GM23248 (cell line): ENCODE results near the gene FAM177A1. TPM values are rescaled to one million over a fixed set of nuclear protein-coding genes. Genes with fewer than 3 reads are reported as not detected.

ENCODE experiments used
- DNase-seq: peaks from one replicate; pipeline ENCODE4 v3.0.0-alpha.2; 2015
- H2AFZ ChIP-seq: fragments of 200-600 bp; sonication (generic); 2 replicates; pipeline ENCODE4 v1.6.1; 2016; ENCODE audit warnings: antibody characterized with exemption
- H3F3A ChIP-seq: fragments of 200-600 bp; sonication (generic); 2 replicates; pipeline ENCODE4 v1.6.1; 2016; ENCODE audit warnings: mild to moderate bottlenecking, antibody characterized with exemption, mixed run types; ENCODE audit not compliant: insufficient read depth
- H3K27ac ChIP-seq: fragments of 200-600 bp; sonication (generic); 2 replicates; pipeline ENCODE4 v1.5.1; 2016; ENCODE audit warnings: mild to moderate bottlenecking
- H3K27me3 ChIP-seq: fragments of 200-600 bp; sonication (generic); replicated peaks from 2 replicates; pipeline ENCODE4 v1.6.1; 2016; ENCODE audit warnings: mild to moderate bottlenecking; ENCODE audit not compliant: insufficient read depth
- H3K36me3 ChIP-seq: fragments of 200-600 bp; sonication (generic); 2 replicates; pipeline ENCODE4 v1.6.1; 2016; ENCODE audit warnings: low read depth, mild to moderate bottlenecking
- H3K4me1 ChIP-seq: fragments of 200-600 bp; sonication (generic); 2 replicates; pipeline ENCODE4 v1.6.1; 2016; ENCODE audit warnings: mild to moderate bottlenecking; ENCODE audit not compliant: insufficient read depth
- H3K4me2 ChIP-seq: fragments of 200-600 bp; sonication (generic); one replicate; pipeline ENCODE4 v1.6.1; 2016; ENCODE audit warnings: mild to moderate bottlenecking; ENCODE audit not compliant: unreplicated experiment
- H3K4me3 ChIP-seq: fragments of 200-600 bp; sonication (generic); 2 replicates; pipeline ENCODE4 v1.5.1; 2016; ENCODE audit warnings: mild to moderate bottlenecking
- H3K79me2 ChIP-seq: fragments of 200-600 bp; sonication (generic); 2 replicates; pipeline ENCODE4 v1.6.1; 2016; ENCODE audit warnings: mild to moderate bottlenecking; ENCODE audit not compliant: insufficient read depth
- H3K9ac ChIP-seq: fragments of 200-600 bp; sonication (generic); 2 replicates; pipeline ENCODE4 v1.6.1; 2016; ENCODE audit warnings: mild to moderate bottlenecking
- H3K9me2 ChIP-seq: fragments of 200-600 bp; sonication (generic); 2 replicates; pipeline ENCODE4 v1.6.1; 2016; ENCODE audit warnings: mixed run types, mild to moderate bottlenecking, moderate library complexity; ENCODE audit not compliant: insufficient read depth
- H3K9me3 ChIP-seq: fragments of 200-600 bp; sonication (generic); one replicate; pipeline ENCODE4 v1.6.1; 2017; ENCODE audit warnings: low read depth
- H4K20me1 ChIP-seq: fragments of 200-600 bp; sonication (generic); 2 replicates; pipeline ENCODE4 v1.6.0; 2016; ENCODE audit not compliant: insufficient read depth
- EZH2 ChIP-seq: fragments of 200-600 bp; sonication (generic); IDR thresholded peaks from 2 replicates; pipeline ENCODE4 v1.6.1; 2018; ENCODE audit warnings: antibody characterized with exemption, mild to moderate bottlenecking; ENCODE audit not compliant: insufficient read depth, poor library complexity, severe bottlenecking
- EZH2phosphoT487 ChIP-seq: fragments of 200-600 bp; sonication (generic); IDR thresholded peaks from 2 replicates; pipeline ENCODE4 v1.6.1; 2018; ENCODE audit warnings: antibody characterized with exemption, moderate library complexity, mild to moderate bottlenecking, low read depth; ENCODE audit not compliant: insufficient read depth
- WGBS, 2 experiments: methylation state at CpG; one replicate each; pipeline ENCODE4 v1.1.6; 2015 to 2017; ENCODE audit warnings: low lambda C conversion rate in 2 of 2, low coverage in 1 of 2; ENCODE audit errors: missing lambda C conversion rate in 2 of 2; 5-methylcytosine and 5-hydroxymethylcytosine counted together
- in situ Hi-C: fragments of 300-500 bp; cut with MboI; formaldehyde crosslinking; loops from 2 replicates; pipeline ENCODE4 v1.15.0; 2020
- polyA plus RNA-seq: library from polyadenylated mRNA; unstranded; fragments of >200 nt; fragmentation: Nextera tagmentation; extraction: Ambion mirVana; gene quantifications from 2 replicates; pipeline ENCODE4 v1.2.1, GENCODE V29; 2016
- total RNA-seq: library from RNA; depleted of rRNA; stranded (reverse); fragments of >200 nt; shearing (Covaris generic); gene quantifications from 2 replicates; pipeline ENCODE4 v1.2.3, GENCODE V29; 2014

Gene FAM177A1
- total and polyA plus RNA-seq, 2 experiments from 2014 or later = 56.4 to 100 TPM

GRCh38 chr14:35116242-35116641 is 70.2 kb downstream of the FAM177A1 start:
- Histone ChIP-seq H2AFZ (no peak overlapping the region), H3K9me2 (no peaks in the 10 kb centered on the region), H3K9me3 (no peaks in the 10 kb centered on the region), H4K20me1 (no peaks in the 10 kb centered on the region), H3K27me3 (no peaks in the 10 kb centered on the region), H3K36me3 (peaks cover 24% of the 10 kb centered on the region; the same call in 1 of the 2 replicates), H3K79me2 (peaks cover 72% of the 10 kb centered on the region), H3F3A (0 out of 2 replicates have a peak, but pooled peaks cover 2% of the 10 kb centered on the region), H3K9ac (no peak overlapping the region), H3K4me1 (0 out of 2 replicates have a peak, but pooled peaks cover 8% of the 10 kb centered on the region), H3K4me2 (no peak overlapping the region), H3K4me3 (no peak overlapping the region), H3K27ac (no peak overlapping the region)
- TF ChIP-seq EZH2 (no peak), EZH2phosphoT487 (no peak)
- no peak for DNase-seq
- WGBS, 2 experiments = 96 to 97% methylated on average over 4 of the region's 4 CpGs
- in situ Hi-C loops = no loop called here

- H3K27me3 ChIP-seq = no peaks in the 10 kb centered on the region
- no peak overlapping the region for H3K9ac ChIP-seq
- TF ChIP-seq EZH2 (no peak), EZH2phosphoT487 (no peak)
- H3F3A ChIP-seq = 0 out of 2 replicates have a peak, but pooled peaks cover 4% of the 10 kb centered on the region
- WGBS, 2 experiments = 88 to 90% methylated on average over 2 of the region's 2 CpGs
- DNase-seq = no peak
- no peaks in the 10 kb centered on the region for H4K20me1 ChIP-seq
- no peaks in the 10 kb centered on the region for H3K9me2 ChIP-seq
- no peak overlapping the region for H3K4me2 ChIP-seq
- H3K9me3 ChIP-seq = no peaks in the 10 kb centered on the region
- H3K4me3 ChIP-seq = no peak overlapping the region
- H3K27ac ChIP-seq = no peak overlapping the region
- in situ Hi-C loops = no loop called here
- H3K79me2 ChIP-seq = peaks cover 72% of the 10 kb centered on the region
- 0 out of 2 replicates have a peak, but pooled peaks cover 8% of the 10 kb centered on the region for H3K4me1 ChIP-seq
- no peak overlapping the region for H2AFZ ChIP-seq
- peaks cover 18% of the 10 kb centered on the region; the same call in 1 of the 2 replicates for H3K36me3 ChIP-seq
Measured at GRCh38 chr14:35117112-35117511, 71.0 kb downstream of the FAM177A1 start.

GRCh38 chr14:35121026-35121886 is 75.2 kb downstream of the FAM177A1 start:
- peak overlapping the region; percentile 97 for H2AFZ ChIP-seq
- H3K4me1 ChIP-seq = peaks cover 12% of the 10 kb centered on the region; the same call in 1 of the 2 replicates
- peak overlapping the region; percentile 80 for H3K4me3 ChIP-seq
- H3F3A ChIP-seq = peaks cover 13% of the 10 kb centered on the region; the same call in 1 of the 2 replicates
- H3K9me2 ChIP-seq = no peaks in the 10 kb centered on the region
- 7 to 11% methylated on average over 29 to 34 of the region's 34 CpGs for WGBS, 2 experiments
- peak overlapping the region; percentile 97 for H3K4me2 ChIP-seq
- TF ChIP-seq EZH2 = no peak
- no peak for TF ChIP-seq EZH2phosphoT487
- H3K9me3 ChIP-seq = no peaks in the 10 kb centered on the region
- peak; percentile 51 for DNase-seq
- H3K27ac ChIP-seq = peak overlapping the region; percentile 93
- in situ Hi-C loops = no loop called here
- peak overlapping the region; percentile 92 for H3K9ac ChIP-seq
- no peaks in the 10 kb centered on the region for H4K20me1 ChIP-seq
- peaks cover 74% of the 10 kb centered on the region for H3K79me2 ChIP-seq
- H3K36me3 ChIP-seq = no peaks in the 10 kb centered on the region
- H3K27me3 ChIP-seq = no peaks in the 10 kb centered on the region

- Histone ChIP-seq H3K9me2 (no peaks in the 10 kb centered on the region), H3K79me2 (peaks cover 66% of the 10 kb centered on the region), H3K27ac (peak within 1 kb of the TSS; percentile 93), H3K9ac (peak within 1 kb of the TSS; percentile 92), H3K4me3 (peak within 1 kb of the TSS; percentile 80), H2AFZ (peak within 1 kb of the TSS; percentile 97), H3K27me3 (no peaks in the 10 kb centered on the region), H3K4me2 (peak within 1 kb of the TSS; percentile 97), H3K9me3 (no peaks in the 10 kb centered on the region), H3K36me3 (no peaks in the 10 kb centered on the region), H4K20me1 (no peaks in the 10 kb centered on the region), H3F3A (peaks cover 13% of the 10 kb centered on the region; the same call in 1 of the 2 replicates), H3K4me1 (peaks cover 12% of the 10 kb centered on the region; the same call in 1 of the 2 replicates)
- 1 to 2% methylated on average over 57 of the region's 57 CpGs for WGBS, 2 experiments
- TF ChIP-seq EZH2phosphoT487 (no peak), EZH2 (no peak)
- in situ Hi-C loops = no loop called here
- DNase-seq = peak; percentile 94
Measured at GRCh38 chr14:35121887-35122695, 76.0 kb downstream of the FAM177A1 start, which contains the start of the genes PPP2R3C and PRORP. Gene PPP2R3C, minus strand, starts transcription at chr14:35121990. Its CDS starts 31 bp downstream, at chr14:35121959. Gene PRORP, plus strand, starts transcription at chr14:35122552. Its CDS starts 694 bp downstream, at chr14:35123246.
